Epithelial cell of esophagus (primary cell): Measurements from ENCODE around the gene ITPR2.
A peak's percentile ranks its signal among the peaks of the same experiment; 100 is the strongest.

Experiments used
- DNase-seq: peaks from one replicate; pipeline ENCODE4 v3.0.0; 2010; ENCODE audit warnings: low read depth
- H3K4me3 ChIP-seq: 2 replicates; pipeline ENCODE4 v1.5.1; 2011; ENCODE audit warnings: mild to moderate bottlenecking, low read length, control low read depth
- CTCF ChIP-seq: IDR thresholded peaks from 2 replicates; pipeline ENCODE4 v1.5.1; 2011; ENCODE audit warnings: low read depth, mild to moderate bottlenecking, low read length, control low read depth, inconsistent platforms; ENCODE audit not compliant: insufficient read depth; ENCODE audit errors: missing control alignments

The ITPR2 gene

GRCh38 chr12:26295001-26295400 lies 538.0 kb downstream of the ITPR2 start:
- no peak overlapping the region for H3K4me3 ChIP-seq
- no peak for TF ChIP-seq CTCF
- no peak for DNase-seq

- H3K4me3 ChIP-seq, result no peak overlapping the region
- DNase-seq, result peak; percentile 20
- TF ChIP-seq CTCF, result no peak
Observed at GRCh38 chr12:26293612-26294011, 539.4 kb downstream of the ITPR2 start.

GRCh38 chr12:26292596-26292995 lies 540.4 kb downstream of the ITPR2 start:
- no peak overlapping the region for H3K4me3 ChIP-seq
- peak; percentile 64 for DNase-seq
- TF ChIP-seq CTCF, result no peak

GRCh38 chr12:26290565-26290964 lies 542.4 kb downstream of the ITPR2 start:
- H3K4me3 ChIP-seq, result no peak overlapping the region

GRCh38 chr12:26287671-26288381 lies 545.2 kb downstream of the ITPR2 start:
- DNase-seq, result peak; percentile 85
- no peak overlapping the region for H3K4me3 ChIP-seq
- TF ChIP-seq CTCF, result no peak

More at GRCh38 chr12:26290565-26290964, 542.4 kb downstream of the ITPR2 start:
- DNase-seq, result no peak
- no peak for TF ChIP-seq CTCF
